Fibroblast of villous mesenchyme (primary cell): ENCODE data around the gene RNF19B. TPM values are rescaled to one million over a fixed set of nuclear protein-coding genes. Genes with fewer than 3 reads are reported as not detected.
A peak's percentile ranks its signal among the peaks of the same experiment; 100 is the strongest.

Experiments
- DNase-seq: peaks from one replicate; pipeline ENCODE4 v3.0.0-alpha.2; 2010; ENCODE audit warnings: low read depth
- H3K4me3 ChIP-seq: 2 replicates; pipeline ENCODE4 v1.5.1; 2011; ENCODE audit warnings: low read depth, mild to moderate bottlenecking, low read length
- total RNA-seq: library from RNA; depleted of rRNA; stranded (reverse); fragments of >200 nt; gene quantifications from 2 replicates; pipeline ENCODE4 v1.2.3, GENCODE V29; 2012
- TF ChIP-seq, protein P1 (sequence below): IDR thresholded peaks from 2 replicates; pipeline ENCODE4 v1.5.1; 2012; ENCODE audit warnings: low read depth, mild to moderate bottlenecking, low read length; ENCODE audit not compliant: insufficient read depth

Gene RNF19B
- total RNA-seq, 1 donor: 9.5 TPM

DNA sequence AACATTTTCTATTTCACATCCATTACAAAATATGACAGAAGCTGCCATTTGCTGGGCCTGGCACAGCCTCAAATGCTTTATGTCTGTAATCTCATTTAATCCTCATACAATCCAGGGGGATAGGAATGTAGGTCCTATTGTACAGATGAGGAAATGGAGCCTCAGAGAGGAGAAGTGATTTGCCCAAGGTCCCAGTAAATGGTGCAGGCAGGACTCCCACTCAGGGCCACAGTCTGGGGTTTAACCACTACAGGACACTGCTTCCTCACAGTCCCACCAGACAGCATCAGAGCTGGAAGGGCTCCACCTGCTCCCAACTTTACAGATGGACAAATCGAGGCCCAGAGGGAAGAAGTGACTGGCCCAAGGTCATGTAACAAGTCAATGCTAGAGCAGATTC lies 20.6 kb upstream of the RNF19B start:
- no peak overlapping the region for H3K4me3 ChIP-seq
- TF ChIP-seq, protein P1, sequence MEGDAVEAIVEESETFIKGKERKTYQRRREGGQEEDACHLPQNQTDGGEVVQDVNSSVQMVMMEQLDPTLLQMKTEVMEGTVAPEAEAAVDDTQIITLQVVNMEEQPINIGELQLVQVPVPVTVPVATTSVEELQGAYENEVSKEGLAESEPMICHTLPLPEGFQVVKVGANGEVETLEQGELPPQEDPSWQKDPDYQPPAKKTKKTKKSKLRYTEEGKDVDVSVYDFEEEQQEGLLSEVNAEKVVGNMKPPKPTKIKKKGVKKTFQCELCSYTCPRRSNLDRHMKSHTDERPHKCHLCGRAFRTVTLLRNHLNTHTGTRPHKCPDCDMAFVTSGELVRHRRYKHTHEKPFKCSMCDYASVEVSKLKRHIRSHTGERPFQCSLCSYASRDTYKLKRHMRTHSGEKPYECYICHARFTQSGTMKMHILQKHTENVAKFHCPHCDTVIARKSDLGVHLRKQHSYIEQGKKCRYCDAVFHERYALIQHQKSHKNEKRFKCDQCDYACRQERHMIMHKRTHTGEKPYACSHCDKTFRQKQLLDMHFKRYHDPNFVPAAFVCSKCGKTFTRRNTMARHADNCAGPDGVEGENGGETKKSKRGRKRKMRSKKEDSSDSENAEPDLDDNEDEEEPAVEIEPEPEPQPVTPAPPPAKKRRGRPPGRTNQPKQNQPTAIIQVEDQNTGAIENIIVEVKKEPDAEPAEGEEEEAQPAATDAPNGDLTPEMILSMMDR: no peak
- DNase-seq: no peak

DNA sequence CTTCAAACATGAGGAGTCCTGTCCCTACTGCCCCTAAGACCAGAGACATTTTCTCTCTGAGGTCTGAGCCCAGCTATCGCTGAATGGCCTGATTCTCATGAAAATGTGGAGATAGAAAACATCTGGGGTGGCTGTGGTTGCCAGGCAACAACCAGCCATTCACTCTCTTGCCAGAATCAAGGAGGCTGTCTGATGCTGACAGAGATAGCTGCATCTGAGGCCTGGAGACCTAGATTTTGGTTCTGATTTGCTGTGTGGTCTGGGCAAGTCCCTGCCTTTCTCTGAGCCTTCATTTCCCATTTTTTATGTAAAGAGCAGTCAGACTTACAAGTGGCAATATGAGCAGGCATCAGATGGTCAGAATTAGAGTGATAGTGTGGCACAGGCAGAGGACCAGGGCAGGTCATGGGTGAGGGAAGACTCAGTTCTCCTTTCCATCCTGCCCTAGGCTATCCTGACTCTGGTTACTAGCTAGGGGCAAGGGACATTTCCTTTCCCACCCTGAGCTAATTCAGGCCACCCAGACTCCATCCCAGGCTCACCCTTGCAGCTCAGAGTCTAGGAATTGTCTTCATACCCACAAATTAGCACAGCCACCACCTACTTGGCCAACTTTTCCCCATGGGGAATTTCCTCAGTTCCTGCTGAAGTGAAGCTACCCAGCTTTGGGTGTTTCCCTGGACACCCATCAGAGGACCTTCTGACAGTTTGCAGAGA lies 20.0 kb upstream of the RNF19B start:
- no peak overlapping the region for H3K4me3 ChIP-seq
- DNase-seq: peak; percentile 66
- TF ChIP-seq, protein P1: no peak

DNA sequence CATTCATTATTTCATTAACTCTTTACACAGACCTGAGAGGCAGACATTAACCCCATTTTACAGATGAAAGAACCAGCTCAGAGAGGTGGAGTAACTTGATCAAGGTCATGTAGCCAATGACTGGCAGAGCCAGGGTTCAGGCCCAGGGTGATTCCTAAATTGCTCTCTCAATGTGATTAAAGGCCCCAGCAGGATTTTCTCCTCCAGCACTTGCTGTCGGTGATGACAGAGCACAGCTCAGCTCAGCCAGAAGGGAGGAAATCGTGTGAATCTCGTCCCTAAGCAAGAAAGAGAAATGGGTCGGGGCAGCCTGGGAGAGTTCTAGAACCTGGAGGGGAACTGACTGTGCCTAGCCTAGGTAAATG lies 19.5 kb upstream of the RNF19B start:
- no peak for DNase-seq
- no peak overlapping the region for H3K4me3 ChIP-seq
- TF ChIP-seq, protein P1: no peak

DNA sequence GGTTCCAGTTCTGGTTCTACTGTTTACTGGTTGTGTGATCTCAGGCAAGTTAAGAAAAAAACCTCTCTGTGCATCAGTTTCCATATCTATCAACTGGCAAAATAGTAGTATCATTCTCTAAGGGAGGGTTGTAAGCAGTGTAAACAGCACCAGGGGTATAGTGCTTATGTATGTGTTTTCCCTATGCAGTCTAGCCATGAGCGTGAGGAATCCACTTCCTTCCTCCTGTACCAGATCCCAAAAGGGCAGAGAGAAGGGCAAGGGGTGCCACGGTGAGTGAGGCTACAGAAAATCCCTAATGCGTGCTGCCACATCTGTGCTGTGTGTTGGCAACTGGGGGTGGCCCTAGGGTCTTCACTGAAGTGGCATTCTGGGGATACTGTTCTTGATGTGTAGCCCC lies 18.4 kb upstream of the RNF19B start:
- TF ChIP-seq, protein P1: no peak
- H3K4me3 ChIP-seq: no peak overlapping the region
- no peak for DNase-seq

DNA sequence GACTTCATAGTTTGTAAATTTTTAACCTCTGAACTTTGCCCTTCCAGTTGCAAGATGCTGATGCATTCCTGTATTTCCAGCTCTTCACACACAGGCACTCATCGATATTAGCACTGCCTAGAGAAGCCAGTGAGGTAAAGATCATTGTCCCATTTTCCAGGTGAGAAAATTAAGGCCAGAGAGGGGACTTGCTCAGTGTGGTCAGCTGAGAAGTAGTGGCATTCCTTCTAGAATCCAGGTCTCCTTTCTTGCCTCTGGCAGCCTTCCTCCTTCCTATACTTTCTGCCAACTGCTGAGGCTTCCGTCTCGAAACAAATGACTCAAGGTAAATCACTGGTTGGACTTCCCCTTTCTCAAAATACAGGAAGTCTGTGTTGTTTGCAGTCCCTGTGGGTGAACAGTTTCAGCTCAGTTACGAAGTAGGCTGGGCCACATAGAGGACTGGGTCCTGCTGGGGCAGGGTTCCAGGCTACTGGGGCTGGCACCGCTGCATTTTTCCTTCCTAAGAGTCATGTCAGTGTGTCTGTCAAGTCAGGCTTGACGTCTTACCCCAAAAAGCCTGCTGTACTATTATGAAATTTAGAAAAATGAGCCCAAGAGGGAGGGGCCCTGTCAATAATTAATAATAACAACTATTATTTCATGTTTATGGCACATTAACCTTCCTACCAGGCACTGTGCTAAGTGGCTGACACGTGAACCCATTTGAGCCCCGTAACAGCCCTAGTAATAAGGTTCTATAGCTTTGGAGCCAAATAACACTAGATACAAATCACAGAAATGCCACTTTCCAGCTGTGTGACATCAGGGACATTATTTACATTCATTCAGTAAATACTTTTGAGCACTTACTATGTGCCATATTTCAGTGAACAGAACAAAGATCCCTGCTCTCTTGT lies 16.6 kb upstream of the RNF19B start:
- TF ChIP-seq, protein P1: no peak
- peak; percentile 62 for DNase-seq

DNA sequence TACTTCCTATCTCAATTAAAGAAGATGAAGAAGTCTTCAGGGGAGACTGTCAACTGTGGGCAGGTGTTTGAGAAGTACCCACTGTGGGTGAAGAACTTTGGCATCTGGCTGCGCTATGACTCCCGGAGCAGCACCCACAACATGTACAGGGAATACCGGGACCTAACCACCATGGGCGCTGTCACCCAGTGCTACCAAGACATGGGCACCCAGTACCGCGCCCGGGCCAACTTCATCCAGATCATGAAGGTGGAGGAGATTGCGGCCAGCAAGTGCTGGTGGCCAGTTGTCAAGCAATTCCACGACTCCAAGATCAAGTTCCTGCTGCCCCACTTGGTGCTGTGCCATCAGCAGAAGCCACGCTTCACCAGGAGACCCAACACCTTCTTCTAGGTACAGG lies 15.5 kb upstream of the RNF19B start:
- TF ChIP-seq, protein P1: no peak
- no peak for DNase-seq
- H3K4me3 ChIP-seq: no peak overlapping the region

More for the DNA sequence above, 16.6 kb upstream of the RNF19B start:
- no peak overlapping the region for H3K4me3 ChIP-seq
